ENCODE measurements around the gene OGDH.

DNA sequence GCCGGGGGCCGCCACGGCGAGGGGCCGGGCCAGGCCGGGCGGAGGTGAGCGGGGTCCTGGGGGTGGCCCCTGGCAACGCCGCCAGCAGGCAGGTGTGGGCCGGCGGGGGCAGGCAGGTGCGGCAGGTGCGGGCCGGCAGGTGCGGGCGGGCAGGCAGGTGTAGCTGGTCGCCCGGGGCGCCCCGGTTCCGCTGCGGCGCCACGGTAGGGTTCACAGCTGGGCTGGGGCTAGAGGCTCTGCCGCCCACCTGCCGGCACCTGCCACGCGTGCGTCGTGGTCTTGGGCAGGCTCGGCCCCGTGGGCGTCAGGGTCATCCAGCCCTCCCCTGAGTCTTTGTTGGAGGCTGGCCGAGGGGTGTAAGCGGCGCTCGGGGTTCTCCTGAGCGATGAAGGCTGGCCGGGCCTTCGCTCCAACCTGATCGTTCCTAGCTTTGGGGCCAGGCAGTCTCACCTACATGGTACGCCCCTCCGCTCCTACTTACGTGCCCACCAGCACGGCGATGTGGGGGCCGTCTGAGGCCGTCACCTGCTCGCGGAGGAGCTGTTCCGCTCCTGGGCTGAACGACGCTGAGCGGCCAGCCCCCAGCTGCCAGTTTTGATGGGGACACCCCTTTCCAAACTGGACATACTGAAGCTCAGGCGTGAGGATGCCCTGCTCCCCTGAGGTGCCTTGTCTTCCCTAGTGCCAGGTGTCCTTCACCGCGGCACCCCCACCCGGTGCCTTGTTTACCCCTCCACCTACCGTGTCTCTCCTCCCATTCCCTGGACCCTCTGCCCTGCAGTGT lies 142.7 kb downstream of the OGDH start:
- TF ChIP-seq EZH2 (IDR thresholded peaks at IDR 0.05) (no peak), POLR2AphosphoS5 (IDR thresholded peaks at IDR 0.05; ENCODE audit: borderline replicate concordance, low read depth, low read length) (no peak)
